HG03135 (cell line): ENCODE results near the gene SPATS2L.

Experiments
- ATAC-seq: cut with Tn5 transposase; IDR thresholded peaks from one replicate; pipeline ENCODE4 v1.9.1; 2021; ENCODE audit warnings: mild to moderate bottlenecking, moderate library complexity; ENCODE audit not compliant: unreplicated experiment

SPATS2L gene

DNA sequence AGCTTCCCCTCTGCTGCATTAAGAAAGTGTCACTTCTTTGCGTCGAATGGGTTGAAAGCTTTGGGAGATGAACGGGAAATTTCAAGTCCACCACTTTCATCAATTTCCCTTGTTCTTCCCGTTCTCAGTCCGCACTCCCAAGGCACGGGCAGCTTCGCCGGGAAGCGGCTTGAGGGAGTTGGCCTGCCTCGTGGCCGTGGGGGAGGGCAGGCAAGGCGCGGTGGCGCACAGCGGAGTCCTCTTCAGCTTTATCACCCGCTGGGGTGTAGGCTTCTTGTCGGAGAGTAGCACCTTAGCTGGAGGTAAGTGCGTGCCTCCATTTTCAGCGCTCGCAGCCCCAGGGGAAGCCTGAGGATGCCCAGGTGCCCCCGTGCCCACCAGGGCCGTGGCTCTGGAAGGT is 183.5 kb downstream of the SPATS2L start:
- ATAC-seq: no peak

DNA sequence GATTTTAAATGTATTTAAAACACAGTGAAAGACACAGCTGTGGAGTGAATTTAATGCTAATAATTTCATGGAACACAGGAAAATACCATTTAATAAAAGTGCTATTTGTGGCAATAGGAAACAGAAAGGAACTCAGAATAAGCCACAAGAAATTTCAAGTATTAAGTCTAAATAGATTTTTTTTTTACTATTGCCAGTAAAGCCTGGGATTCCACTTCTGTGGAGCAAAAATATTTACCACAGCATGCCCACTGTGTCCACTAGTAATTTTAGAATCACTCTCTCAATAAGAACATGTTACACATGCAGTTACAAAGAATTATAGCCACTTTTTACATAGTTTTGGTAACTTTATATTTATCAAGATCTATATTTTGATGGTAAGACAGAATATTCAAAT is 186.2 kb downstream of the SPATS2L start:
- ATAC-seq: no peak

- ATAC-seq: no peak
Observed at GRCh38 chr2:200494048-200494447, 187.6 kb downstream of the SPATS2L start.

DNA sequence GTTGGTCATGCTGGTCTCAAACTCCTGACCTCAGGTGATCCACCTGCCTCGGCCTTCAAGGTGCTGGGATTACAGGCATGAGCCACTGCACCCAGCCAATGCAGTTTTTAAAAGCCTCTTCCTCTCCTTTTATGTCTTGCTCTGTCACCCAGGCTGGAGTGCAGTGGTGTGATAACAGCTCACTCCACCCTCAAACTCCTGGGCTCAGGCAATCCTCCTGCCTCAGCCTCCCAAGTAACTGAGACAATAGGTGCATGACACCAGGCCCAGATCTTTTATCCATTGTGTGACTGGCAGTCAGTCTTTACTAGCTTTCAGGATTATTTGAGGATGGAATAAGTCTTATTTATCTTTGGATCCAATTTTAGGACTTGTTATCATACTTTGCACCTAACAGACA is 190.2 kb downstream of the SPATS2L start:
- ATAC-seq: no peak

DNA sequence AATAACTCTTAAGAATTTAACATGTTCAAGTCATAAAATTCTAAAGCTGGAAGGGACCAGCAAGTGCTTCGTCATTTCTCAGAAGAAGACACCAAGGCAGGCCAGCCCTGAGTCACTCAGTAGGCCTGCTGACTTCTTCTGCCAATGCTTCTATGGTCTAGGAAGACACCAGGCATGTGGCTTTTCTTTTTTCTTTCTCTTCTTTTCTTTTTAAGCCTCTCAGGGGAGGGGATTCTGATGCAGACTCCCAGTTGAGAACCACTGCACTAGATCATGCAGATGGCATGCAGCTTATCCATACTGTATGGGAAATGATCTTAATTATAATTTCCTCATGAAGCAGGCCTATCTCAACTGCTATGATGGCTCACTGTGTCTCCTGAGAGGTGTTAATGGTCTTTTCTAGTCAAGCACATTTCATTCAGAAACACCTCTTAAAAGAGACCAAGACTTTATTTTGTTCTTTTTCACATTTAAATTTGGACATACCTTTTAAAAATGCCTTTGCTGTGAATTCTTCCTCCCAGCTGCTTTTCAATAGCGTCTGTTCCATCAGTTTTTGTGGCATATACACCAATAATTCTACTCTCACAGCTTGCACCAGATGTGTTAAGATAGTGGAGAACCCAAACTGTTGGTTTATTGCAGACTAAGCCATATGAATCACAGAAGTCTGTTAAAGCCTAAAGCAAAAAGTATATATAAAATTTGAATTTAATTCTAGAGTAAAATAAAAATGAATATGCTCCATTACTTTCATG is 192.1 kb downstream of the SPATS2L start:
- ATAC-seq: no peak

GRCh38 chr2:200502196-200502595 is 195.7 kb downstream of the SPATS2L start:
- no peak for ATAC-seq

DNA sequence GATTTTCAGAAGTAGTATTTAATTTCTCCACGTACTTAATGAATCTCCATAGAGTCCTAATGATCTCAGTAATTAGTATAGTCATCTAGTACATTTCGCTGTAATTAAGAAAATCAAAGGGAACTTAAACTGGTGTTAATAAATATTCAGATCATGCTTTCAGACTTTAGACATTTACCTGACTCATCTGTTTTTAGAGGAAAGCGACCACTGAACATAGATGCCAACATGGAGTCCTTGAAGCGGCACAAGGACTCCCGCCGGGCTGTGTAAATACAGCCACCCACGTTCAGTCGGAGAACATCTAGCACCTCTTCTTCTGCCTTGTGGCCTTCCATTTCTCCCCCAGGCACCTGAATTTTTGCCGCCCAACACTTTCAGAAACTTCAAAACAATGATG is 200.2 kb downstream of the SPATS2L start:
- no peak for ATAC-seq

GRCh38 chr2:200507179-200507578 is 200.7 kb downstream of the SPATS2L start:
- ATAC-seq: no peak

DNA sequence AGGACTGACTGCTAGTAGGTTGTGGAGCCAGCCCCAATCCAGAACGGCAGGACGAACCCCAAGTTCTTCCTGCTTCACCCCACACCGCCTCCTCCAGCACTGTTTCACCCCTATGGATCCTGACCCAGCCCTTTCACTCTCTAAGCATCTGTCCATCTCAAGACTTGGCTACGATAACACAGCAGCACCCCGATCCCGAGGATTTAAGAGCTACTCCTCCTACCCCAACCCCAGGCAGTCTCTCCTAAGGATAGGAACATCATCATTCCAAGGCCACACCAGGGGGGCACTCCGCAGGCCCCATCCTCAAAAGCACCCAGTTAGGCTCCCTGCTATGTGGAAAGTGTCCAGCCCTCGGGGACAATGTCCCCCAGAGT is 202.7 kb downstream of the SPATS2L start:
- ATAC-seq: peak; percentile 0

GRCh38 chr2:200509612-200510433 is 203.3 kb downstream of the SPATS2L start, which contains the start of gene KCTD18:
KCTD18 (minus strand) TSS chr2:200510068; CDS start chr2:200507016, 3,052 bp downstream.
- ATAC-seq: peak; percentile 98

GRCh38 chr2:200515155-200515554 is 208.7 kb downstream of the SPATS2L start:
- ATAC-seq: no peak

DNA sequence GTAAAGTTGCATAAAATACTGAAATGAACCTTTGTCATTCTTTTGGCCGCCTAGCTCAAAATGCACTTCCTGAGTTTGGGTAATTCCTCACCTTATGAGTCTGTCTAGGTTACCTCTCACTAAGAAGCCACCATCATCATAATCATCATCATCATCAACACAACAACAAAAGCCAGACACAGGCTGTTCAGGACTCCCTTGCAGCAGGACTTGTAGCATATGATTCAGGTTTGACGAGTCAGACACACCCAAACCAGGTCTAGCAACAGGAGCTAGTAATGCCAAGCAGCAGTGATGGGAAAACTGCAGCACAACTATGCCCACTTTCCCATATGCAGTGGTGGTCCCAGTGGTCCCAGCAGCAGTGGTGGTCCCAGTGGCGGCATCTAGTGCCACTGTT is 216.7 kb downstream of the SPATS2L start:
- ATAC-seq: no peak

DNA sequence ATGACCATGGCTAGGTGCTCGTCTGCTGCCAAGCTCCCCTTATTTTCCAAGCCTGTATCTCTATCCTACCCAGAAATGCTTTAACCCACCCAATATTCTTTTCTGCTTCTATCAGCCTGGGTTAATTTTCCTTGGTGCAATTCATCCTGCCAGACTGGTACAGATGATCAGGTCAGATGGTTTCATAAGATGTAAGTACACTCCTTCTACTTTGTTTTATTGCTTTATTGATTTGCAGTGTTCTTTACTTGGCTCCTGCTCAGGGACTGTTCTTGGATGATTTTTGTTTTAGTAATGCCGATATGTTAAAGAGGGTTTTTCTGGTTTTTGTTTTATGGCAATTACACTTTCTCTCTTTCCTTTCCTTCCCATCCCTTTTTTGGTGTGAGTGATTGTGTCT is 217.1 kb downstream of the SPATS2L start:
- ATAC-seq: no peak

DNA sequence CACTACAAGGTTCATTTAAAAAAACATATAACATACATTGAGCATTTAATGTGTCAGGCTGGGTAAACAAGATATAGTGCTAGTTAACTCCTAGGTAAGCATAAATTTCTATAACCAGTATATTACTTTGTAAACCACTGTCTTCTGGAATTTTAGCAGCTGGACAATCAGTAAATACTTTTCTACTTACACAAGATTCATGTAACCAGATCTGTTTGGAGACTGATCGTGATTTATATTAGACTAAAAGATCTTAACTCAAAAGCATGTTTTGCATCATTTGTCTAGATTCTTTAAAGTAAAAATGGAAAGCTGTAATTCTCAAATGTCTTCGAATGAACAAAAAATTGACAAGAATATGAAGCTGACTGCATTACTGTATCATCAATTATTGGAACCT is 218.6 kb downstream of the SPATS2L start:
- ATAC-seq: no peak

DNA sequence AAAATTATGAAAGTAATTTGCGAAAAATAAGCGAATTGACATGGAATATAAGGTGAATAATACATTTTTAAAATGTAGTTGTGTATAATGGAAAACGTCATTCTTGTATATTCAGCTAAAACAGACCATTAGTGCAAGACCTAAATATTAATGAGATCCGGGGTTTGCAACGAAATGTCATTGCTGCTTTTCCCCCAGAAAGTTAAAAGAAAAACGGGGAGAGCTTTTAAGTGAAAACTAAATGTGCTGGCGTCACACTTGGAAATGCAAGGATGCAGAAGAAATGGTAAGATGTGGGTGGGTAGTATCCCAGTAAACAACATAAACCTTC is 219.0 kb downstream of the SPATS2L start:
- ATAC-seq: no peak

- peak; percentile 100 for ATAC-seq
Observed at GRCh38 chr2:200525882-200526651, 219.6 kb downstream of the SPATS2L start, which contains the start of gene SGO2. SGO2 (plus strand) TSS chr2:200526207; CDS start chr2:200532976, 6,769 bp downstream.

GRCh38 chr2:200528228-200528627 is 221.7 kb downstream of the SPATS2L start:
- ATAC-seq: no peak
